Measurements from ENCODE around the gene MED16. TPM values are rescaled to one million over a fixed set of nuclear protein-coding genes. Genes with fewer than 3 reads are reported as not detected.

The MED16 gene
- total and polyA plus RNA-seq, 2 of the 13 experiments (the other 11 are each of a cell fraction or from before 2014, with no cell fraction given), result 13.3 to 14.8 TPM

DNA sequence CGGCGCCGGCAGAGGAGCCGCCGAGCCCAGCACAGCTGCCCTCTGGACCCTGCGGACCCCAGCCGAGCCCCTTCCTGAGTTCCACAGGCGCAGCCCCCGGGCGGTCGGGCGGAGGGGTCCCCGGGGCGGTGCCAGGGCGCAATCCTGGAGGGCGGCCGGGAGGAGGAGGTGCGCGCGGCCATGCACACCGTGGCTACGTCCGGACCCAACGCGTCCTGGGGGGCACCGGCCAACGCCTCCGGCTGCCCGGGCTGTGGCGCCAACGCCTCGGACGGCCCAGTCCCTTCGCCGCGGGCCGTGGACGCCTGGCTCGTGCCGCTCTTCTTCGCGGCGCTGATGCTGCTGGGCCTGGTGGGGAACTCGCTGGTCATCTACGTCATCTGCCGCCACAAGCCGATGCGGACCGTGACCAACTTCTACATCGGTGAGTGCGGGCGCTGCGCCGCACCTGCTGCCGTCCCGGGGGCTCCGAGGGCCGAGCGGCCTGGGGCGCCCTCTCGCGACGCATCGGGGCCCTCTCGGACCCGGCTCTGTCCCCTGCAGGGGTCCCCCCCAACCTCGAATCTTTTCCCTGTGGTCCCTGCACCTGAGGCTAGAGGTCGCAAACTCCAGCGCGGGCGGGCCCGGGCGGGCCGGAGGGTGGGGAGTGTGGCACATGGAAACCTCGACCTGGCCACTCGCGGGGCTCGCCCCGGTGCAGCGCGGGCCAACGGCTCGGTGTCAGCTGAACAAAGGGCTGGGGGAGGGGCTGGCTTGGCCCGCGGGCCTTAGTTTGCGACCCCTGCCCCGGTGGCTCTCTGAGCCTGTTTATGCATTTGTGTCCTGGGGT lies 24.6 kb upstream of the MED16 start, which contains the start of gene KISS1R (continued):
- TF ChIP-seq, protein P1, sequence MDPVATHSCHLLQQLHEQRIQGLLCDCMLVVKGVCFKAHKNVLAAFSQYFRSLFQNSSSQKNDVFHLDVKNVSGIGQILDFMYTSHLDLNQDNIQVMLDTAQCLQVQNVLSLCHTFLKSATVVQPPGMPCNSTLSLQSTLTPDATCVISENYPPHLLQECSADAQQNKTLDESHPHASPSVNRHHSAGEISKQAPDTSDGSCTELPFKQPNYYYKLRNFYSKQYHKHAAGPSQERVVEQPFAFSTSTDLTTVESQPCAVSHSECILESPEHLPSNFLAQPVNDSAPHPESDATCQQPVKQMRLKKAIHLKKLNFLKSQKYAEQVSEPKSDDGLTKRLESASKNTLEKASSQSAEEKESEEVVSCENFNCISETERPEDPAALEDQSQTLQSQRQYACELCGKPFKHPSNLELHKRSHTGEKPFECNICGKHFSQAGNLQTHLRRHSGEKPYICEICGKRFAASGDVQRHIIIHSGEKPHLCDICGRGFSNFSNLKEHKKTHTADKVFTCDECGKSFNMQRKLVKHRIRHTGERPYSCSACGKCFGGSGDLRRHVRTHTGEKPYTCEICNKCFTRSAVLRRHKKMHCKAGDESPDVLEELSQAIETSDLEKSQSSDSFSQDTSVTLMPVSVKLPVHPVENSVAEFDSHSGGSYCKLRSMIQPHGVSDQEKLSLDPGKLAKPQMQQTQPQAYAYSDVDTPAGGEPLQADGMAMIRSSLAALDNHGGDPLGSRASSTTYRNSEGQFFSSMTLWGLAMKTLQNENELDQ (CRISPR knock-in tag; IDR thresholded peaks at IDR 0.05; ENCODE audit: borderline replicate concordance), result no peak
- TF ChIP-seq, protein P2, sequence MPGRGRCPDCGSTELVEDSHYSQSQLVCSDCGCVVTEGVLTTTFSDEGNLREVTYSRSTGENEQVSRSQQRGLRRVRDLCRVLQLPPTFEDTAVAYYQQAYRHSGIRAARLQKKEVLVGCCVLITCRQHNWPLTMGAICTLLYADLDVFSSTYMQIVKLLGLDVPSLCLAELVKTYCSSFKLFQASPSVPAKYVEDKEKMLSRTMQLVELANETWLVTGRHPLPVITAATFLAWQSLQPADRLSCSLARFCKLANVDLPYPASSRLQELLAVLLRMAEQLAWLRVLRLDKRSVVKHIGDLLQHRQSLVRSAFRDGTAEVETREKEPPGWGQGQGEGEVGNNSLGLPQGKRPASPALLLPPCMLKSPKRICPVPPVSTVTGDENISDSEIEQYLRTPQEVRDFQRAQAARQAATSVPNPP (CRISPR knock-in tag; IDR thresholded peaks at IDR 0.05), result peak; percentile 78; the same call in 1 of the 2 replicates
- TF ChIP-seq HOXA7 (CRISPR knock-in tag; IDR thresholded peaks at IDR 0.05), result 0 out of 2 replicates have a peak, but pooled peaks have one; percentile 5
- TF ChIP-seq SMYD3 (CRISPR knock-in tag; IDR thresholded peaks at IDR 0.05), result peak; percentile 65; the same call in 1 of the 2 replicates
- TF ChIP-seq, protein P3, sequence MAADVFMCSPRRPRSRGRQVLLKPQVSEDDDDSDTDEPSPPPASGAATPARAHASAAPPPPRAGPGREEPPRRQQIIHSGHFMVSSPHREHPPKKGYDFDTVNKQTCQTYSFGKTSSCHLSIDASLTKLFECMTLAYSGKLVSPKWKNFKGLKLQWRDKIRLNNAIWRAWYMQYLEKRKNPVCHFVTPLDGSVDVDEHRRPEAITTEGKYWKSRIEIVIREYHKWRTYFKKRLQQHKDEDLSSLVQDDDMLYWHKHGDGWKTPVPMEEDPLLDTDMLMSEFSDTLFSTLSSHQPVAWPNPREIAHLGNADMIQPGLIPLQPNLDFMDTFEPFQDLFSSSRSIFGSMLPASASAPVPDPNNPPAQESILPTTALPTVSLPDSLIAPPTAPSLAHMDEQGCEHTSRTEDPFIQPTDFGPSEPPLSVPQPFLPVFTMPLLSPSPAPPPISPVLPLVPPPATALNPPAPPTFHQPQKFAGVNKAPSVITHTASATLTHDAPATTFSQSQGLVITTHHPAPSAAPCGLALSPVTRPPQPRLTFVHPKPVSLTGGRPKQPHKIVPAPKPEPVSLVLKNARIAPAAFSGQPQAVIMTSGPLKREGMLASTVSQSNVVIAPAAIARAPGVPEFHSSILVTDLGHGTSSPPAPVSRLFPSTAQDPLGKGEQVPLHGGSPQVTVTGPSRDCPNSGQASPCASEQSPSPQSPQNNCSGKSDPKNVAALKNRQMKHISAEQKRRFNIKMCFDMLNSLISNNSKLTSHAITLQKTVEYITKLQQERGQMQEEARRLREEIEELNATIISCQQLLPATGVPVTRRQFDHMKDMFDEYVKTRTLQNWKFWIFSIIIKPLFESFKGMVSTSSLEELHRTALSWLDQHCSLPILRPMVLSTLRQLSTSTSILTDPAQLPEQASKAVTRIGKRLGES (CRISPR knock-in tag; IDR thresholded peaks at IDR 0.05; ENCODE audit: borderline replicate concordance), result no peak
- TF ChIP-seq, protein P4, sequence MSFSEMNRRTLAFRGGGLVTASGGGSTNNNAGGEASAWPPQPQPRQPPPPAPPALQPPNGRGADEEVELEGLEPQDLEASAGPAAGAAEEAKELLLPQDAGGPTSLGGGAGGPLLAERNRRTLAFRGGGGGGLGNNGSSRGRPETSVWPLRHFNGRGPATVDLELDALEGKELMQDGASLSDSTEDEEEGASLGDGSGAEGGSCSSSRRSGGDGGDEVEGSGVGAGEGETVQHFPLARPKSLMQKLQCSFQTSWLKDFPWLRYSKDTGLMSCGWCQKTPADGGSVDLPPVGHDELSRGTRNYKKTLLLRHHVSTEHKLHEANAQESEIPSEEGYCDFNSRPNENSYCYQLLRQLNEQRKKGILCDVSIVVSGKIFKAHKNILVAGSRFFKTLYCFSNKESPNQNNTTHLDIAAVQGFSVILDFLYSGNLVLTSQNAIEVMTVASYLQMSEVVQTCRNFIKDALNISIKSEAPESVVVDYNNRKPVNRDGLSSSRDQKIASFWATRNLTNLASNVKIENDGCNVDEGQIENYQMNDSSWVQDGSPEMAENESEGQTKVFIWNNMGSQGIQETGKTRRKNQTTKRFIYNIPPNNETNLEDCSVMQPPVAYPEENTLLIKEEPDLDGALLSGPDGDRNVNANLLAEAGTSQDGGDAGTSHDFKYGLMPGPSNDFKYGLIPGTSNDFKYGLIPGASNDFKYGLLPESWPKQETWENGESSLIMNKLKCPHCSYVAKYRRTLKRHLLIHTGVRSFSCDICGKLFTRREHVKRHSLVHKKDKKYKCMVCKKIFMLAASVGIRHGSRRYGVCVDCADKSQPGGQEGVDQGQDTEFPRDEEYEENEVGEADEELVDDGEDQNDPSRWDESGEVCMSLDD (CRISPR knock-in tag; IDR thresholded peaks at IDR 0.05; ENCODE audit: borderline replicate concordance), result peak; percentile 59; the same call in 1 of the 2 replicates
- TF ChIP-seq DNMT3B (CRISPR knock-in tag; conservative IDR thresholded peaks at IDR 0.05), result no peak
- peak; percentile 64 for TF ChIP-seq ARNT2 (CRISPR knock-in tag; IDR thresholded peaks at IDR 0.05; ENCODE audit: low read depth)
- 0 out of 2 replicates have a peak, but pooled peaks have one; percentile 31 for TF ChIP-seq FOXJ3 (CRISPR knock-in tag; IDR thresholded peaks at IDR 0.05; ENCODE audit: borderline replicate concordance)
- TF ChIP-seq HDAC1 (CRISPR knock-in tag; IDR thresholded peaks at IDR 0.05), result peak; percentile 77; the same call in 1 of the 2 replicates
- TF ChIP-seq, protein P5, sequence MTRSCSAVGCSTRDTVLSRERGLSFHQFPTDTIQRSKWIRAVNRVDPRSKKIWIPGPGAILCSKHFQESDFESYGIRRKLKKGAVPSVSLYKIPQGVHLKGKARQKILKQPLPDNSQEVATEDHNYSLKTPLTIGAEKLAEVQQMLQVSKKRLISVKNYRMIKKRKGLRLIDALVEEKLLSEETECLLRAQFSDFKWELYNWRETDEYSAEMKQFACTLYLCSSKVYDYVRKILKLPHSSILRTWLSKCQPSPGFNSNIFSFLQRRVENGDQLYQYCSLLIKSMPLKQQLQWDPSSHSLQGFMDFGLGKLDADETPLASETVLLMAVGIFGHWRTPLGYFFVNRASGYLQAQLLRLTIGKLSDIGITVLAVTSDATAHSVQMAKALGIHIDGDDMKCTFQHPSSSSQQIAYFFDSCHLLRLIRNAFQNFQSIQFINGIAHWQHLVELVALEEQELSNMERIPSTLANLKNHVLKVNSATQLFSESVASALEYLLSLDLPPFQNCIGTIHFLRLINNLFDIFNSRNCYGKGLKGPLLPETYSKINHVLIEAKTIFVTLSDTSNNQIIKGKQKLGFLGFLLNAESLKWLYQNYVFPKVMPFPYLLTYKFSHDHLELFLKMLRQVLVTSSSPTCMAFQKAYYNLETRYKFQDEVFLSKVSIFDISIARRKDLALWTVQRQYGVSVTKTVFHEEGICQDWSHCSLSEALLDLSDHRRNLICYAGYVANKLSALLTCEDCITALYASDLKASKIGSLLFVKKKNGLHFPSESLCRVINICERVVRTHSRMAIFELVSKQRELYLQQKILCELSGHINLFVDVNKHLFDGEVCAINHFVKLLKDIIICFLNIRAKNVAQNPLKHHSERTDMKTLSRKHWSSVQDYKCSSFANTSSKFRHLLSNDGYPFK (CRISPR knock-in tag; IDR thresholded peaks at IDR 0.05; ENCODE audit: borderline replicate concordance), result peak; percentile 81; the same call in 1 of the 2 replicates
- TF ChIP-seq ZNF619 (CRISPR knock-in tag; IDR thresholded peaks at IDR 0.05), result peak; percentile 61; the same call in 1 of the 2 replicates
- TF ChIP-seq ZNF788 (CRISPR knock-in tag; IDR thresholded peaks at IDR 0.05; ENCODE audit: borderline replicate concordance), result peak; percentile 34; the same call in 1 of the 2 replicates
- no peak for TF ChIP-seq ZNF776 (CRISPR knock-in tag; IDR thresholded peaks at IDR 0.05)
- TF ChIP-seq EED (CRISPR knock-in tag; IDR thresholded peaks at IDR 0.05), result no peak
